ENCODE results near the gene TMEM97.

DNA sequence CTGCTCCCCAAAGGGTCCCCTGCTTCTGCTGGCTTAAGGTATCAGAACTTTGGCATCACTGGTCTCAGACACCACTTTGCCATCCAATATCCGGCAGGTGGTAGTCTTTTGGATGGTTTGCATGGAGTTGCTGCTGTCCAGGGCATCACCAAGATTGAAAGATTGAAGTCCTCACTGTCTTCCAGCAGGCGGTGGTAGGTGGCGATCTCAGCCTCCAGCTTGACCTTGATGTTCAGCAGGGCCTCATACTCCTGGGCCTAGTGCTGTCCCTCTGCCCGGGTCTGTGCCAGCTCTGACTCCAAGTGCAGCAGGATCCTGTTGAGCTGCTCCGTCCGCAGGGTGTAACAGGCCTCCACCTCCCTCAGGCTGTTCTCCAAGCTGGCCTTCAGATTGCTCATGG is 43.0 kb upstream of the TMEM97 start:
- TF ChIP-seq EZH2 (IDR thresholded peaks at IDR 0.05) (no peak), POLR2AphosphoS5 (IDR thresholded peaks at IDR 0.05; ENCODE audit: borderline replicate concordance, low read depth, low read length) (no peak), FOXP2 (optimal IDR thresholded peaks at IDR 0.05; ENCODE audit: control extremely low read depth, extremely low read length, insufficient read depth) (no peak)

Measured in SK-N-MC (cell line).